Panc1 (cell line): ENCODE results near the gene MZT2B. TPM values are rescaled to one million over a fixed set of nuclear protein-coding genes. Genes with fewer than 3 reads are reported as not detected.

ENCODE experiments used
- total RNA-seq: library from RNA; stranded (reverse); gene quantifications from one replicate; pipeline ENCODE4 v1.2.1, GENCODE V29; 2021; ENCODE audit not compliant: unreplicated experiment

Gene MZT2B
- total RNA-seq, 1 experiment from 2014 or later: 305 TPM

Other genes with a start within 250 kb of the MZT2B start
- 0.13 TPM for gene RAB6C, start 202.6 kb upstream of the MZT2B start, total RNA-seq
- 7.2 TPM for gene POTEF, start 53.0 kb upstream of the MZT2B start, total RNA-seq
- gene CCDC74B, start 37.1 kb upstream of the MZT2B start, total RNA-seq: 9.8 TPM
- gene SMPD4, start 660 bp upstream of the MZT2B start, total RNA-seq: 89.0 TPM
- gene TUBA3E, start 16.2 kb downstream of the MZT2B start, total RNA-seq: not detected
- 104 TPM for gene IMP4, start 160.6 kb downstream of the MZT2B start, total RNA-seq
- gene PTPN18, start 173.8 kb downstream of the MZT2B start, total RNA-seq: 35.3 TPM